ENCODE measurements around the gene ZBTB20.

The ZBTB20 gene

DNA sequence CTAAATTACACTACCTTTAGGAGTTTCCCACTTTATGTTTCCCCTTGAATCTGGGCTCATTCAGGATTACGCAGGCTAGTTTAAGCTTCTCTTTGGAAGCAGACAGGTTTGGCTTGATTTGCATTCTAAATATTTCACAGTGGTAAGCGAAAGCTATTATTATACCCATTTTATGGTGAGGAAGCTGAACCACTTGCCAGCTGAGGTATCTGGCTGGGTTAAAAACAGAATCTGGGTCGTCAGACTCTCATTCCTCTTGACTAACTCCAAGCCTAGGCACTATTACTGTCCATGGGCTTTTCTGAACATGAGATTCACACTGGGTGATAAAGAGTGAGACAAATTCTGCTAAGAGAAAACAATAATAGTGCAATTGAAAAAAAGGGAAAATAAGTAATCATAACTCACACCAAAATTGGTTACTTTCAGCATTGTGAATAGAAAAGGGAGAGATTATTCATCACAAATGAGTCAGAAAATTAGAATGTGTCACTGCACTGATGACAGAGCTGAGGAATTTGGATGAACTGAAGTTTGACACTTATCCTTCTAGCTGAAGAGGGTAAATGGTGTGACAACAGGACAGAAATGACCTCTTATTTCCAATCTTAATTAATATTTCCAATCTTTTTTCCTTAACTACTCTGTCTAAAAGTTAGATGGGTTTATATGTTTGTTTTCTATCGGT is 642.0 kb downstream of the ZBTB20 start:
- no peak for DNase-seq

DNA sequence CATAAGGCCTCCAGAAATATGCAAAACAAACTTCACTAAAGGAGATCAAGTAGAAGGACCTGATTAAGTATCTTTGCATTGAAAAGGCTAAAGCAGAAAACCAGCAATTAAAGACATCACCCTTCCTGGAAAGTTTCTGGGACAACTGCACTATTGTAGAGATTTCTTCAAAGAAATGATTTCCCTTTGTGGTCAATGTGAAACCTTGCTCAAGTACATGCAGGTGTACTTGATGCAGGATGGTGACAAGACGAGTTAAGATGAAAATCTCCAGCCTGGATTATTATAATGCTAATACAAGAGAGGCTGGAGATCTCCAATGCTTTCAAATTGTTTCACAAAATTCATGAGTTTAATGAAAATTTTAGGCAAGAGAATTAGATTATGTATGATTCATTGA is 644.9 kb downstream of the ZBTB20 start:
- no peak for DNase-seq

DNA sequence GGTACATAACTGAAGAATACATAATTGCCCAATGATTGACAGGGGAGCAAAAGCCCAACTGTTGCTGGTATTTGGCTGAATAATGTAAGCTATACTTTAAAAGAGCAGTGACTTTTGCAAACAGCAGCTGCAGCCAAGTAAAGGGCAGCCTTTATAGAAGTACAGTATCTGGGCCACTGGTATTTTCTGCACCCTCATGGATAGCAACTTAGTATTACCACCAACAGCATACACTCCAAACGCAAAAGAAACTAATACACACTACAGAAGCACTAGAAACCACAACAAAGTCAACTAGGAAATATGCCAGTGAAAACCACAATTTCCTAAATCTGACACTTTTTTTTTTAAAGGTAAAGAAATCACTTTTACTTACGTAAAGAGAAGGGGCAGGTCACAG is 647.1 kb downstream of the ZBTB20 start:
- no peak for DNase-seq

DNA sequence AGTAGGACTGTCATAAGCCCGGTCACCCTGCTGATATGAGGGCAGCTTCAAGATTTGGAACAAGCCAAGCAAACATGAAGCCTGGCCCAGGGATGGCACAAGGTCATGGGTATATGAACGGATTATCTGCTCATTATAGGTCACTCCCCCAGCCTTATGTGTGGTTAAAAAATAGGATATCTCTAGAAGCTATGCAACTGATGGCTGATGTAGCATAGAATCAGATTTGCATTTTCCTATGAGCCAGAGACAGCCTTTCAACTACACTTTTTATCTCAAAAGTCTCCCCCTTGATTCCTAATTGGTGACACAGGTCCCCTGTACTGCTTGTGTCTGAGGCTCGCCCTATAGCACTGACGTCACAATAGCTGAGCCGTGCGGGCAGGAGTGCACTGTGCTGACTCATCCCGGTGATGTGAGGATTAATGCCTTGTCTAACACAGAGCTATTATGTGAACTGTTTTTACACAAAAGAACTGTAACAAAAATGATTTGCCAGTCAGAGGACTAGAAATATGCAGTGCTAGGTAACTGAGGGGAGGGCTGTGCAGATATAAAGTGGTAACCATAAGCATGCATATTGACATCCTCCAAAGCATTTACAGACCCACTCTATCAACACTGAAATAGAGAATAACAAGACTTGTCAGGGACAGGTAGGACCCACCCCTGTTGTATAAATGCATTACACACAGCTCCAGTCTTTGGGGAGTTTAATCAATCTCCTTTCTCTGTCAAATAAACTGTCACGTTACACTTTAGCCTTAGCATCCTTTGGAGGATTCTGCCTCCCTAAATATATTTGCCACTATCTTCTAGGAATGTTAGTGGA is 648.3 kb downstream of the ZBTB20 start:
- DNase-seq = no peak

DNA sequence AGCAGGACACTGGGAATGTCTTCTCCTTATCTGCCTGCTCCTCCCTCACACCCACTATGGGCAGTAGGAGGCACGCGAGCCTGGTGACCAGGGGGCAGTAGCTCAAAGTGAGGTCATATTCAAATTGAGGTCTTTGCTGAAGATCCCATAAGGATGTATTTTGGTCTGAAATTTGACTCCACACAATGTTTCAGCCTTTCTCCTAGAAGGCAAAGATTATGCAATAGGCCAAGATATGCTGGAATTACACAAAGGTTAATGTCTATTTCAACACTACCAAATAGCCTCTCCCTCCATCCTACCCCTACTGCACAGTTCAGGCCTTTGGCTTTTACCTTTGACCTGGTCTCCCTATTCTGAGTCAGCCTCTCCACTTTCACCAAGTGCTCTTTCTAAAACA is 650.2 kb downstream of the ZBTB20 start:
- no peak for DNase-seq

DNA sequence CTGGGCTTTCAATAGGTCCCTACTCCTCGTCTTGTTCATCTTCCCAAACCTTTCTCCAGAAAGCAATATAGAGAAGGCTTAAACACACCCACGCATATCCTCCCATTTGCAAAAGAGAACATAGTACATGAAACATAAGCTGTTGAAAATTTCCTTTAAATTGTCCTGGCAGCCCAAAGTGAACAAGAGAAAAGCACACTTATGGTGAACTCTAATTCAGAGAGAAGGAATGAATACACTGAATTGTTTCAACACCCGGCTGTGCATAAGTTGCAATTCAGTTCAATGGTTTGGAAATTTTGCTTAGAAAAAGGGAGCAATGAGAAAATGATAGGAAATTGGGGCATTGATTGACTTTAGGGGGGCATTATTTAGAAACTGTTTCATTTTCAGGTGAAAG is 650.6 kb downstream of the ZBTB20 start:
- no peak for DNase-seq

DNA sequence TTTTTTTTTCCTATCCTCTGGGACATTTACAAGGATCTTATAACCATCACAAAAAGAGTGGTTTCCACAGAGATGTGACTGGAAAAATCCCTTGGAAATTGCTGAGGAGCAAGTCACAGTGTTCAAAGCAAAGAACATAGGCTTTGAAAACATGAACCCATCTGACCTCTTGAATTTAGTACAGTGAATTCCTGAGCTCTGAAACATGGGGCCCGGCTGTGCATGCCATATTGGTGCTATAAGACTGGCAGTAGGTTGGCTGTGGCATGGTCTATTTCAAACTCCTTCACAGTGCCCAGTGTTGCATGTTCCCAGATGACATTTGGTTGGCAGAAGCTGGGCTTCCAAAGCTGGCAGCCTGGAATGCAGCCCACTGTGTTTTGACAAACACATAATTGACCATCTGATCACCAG is 651.1 kb downstream of the ZBTB20 start:
- no peak for DNase-seq

DNA sequence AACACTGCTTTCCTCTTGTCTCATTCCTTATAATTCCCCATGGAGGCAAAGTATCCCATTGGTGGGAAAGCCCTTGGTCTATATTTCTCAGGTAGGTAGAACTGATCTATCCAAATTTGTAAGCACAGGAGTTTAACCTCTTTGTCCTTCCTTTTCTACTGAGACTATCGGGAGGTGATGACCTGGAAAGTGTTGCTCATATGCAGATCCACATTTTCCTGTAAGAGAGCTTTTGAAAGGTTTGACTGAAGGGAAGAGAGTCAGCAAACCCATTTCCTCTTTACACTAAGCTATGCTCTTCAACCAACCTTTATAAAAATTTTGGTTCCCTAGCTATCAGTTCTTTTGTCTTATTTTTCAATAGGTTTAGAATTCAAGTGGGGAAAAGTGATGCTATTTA is 652.6 kb downstream of the ZBTB20 start:
- DNase-seq = no peak

DNA sequence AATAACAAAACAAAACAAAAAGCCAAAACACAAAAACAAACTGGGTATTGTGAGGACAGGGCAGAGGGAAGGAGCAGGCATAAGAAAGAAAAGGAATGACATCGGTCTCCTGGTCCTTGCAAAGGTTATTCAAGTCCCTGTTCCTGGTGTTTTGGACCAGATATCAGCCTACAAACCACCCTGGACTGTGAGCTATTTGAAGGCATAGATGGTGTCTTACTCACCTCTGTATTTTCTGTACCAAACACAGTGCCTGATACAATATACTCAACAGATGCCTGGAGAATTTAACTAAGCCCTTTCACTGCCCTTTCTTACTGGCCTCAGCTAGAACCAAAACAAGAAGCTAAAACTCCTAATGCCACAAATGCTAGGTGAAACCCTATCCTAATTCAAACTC is 656.3 kb downstream of the ZBTB20 start:
- DNase-seq = no peak

DNA sequence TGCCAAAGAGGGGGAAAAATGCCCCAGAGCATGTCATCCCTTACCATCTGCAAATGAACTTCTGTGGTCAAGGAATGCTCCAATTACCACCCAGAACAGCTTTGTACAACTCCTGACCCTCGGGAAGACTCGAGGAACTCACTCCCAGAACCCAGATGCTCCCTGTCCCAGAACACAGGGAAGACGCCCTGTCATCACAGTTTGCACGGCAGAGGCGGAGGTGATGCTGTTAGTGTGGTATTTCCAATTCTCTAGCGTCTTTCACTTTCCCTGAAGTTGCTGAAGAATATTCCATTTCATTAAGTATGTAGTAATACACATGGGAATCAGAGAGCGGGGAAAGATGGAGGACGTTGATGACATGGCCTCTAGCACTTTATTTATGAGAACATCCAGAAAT is 659.6 kb downstream of the ZBTB20 start:
- no peak for DNase-seq

DNA sequence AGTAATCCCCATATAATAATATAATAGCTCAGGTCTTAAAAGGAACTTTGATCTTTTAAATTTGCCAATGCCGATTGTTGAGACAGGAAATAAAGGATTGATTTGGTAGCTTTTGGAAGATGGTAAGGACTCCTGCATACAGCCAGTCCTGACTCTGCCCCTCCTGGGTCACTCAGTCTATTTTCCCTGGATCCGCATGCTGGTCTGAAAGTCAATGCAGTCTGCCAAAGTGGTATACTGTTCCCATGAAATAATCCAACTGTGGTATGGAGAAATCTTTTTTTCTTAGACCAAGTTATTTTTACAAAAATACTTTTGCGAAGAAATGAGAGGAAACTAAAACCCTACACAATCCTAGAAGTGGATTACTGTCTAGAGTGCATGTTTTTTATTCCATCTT is 662.2 kb downstream of the ZBTB20 start:
- no peak for DNase-seq

DNA sequence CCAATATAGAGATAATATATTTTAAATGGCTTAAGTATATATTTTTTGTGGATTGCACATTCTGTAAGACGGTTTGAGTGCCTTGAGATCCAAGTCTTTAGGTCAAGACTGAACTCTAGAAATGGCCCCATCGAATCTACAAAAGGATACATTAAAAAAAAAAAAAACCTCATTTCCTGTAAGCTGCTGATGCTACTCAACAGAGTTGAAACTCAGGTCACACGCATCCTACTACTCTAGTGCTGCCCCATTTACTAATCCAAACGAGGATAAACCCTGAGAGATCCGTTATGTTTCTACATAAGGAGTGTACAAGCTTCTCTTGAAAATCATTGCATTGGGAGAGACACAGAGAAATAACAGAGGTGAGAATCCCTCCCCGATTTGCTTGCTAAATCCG is 666.0 kb downstream of the ZBTB20 start:
- DNase-seq = no peak

DNA sequence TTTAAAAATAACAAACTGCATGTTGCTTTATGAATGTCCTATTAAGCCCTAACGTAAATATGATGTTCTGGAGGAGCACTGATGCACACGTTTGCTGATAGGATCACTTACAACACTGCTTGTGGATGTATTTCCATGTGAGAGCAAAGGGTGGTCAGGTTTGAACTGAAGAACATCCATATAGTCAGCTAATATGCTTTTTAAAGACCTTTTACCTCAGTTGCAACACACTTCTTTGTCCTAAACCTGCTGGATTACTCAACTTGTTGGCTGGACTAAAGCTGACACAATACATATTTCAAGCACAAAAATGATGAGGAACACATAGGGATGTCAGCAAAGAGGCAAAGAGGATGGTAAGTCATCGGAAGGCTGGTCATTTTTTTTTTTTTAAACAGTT is 666.6 kb downstream of the ZBTB20 start:
- DNase-seq = no peak

DNA sequence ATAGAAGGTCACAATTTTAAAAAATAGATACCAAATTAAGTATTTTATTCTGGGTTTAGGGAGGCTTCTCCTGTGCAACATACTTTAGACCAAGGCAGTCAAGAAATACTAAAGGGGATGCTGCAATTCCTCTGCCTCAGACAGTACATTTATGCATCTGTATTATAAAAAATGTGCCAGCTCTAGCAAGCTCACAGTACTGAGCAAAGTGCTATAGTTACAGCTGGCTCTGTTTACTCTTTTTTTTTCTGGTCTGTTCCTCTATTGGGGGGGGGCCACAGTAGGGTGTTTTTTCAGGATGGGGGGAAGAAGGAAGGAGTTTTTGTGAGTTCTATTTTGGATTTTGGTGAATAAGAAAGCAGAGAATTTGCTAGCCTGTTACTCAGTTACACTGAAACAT is 668.3 kb downstream of the ZBTB20 start:
- DNase-seq = no peak

DNA sequence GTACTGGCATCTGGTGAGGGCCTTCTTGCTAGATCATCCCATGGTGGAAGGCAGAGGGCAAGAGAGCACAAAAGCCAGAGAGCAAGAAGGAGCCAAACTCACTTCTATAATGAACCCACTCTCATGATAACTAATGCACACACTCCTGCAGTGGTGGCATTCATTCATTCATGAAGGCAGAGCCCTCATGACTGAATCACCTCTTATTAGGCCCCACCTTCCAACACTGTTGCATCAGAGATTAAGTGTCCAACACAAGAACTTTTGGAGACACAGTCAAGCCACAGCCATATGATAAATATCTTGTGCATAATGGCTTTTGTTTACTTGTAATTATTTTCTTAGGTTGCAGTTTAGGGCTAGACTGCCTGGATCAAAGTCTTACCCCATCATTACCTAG is 670.6 kb downstream of the ZBTB20 start:
- no peak for DNase-seq

DNA sequence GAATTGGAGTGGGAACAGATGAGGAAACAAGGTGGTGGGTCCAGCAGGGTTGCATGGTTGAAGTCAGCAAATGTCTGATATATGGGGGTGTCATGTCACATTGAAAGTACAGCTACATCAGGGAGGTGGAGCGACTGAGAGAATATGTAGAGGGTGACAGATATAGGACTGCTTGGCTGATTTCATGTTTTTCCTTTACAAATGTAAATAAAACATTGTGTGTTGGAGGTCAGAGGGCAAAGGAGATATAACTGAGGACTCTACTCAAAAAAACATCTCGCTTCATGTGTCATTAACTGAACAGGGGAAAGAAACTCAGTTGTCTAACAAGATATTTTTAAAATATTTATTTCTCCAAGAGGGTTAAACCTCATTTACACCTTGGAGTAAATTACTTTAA is 675.6 kb downstream of the ZBTB20 start:
- no peak for DNase-seq

DNA sequence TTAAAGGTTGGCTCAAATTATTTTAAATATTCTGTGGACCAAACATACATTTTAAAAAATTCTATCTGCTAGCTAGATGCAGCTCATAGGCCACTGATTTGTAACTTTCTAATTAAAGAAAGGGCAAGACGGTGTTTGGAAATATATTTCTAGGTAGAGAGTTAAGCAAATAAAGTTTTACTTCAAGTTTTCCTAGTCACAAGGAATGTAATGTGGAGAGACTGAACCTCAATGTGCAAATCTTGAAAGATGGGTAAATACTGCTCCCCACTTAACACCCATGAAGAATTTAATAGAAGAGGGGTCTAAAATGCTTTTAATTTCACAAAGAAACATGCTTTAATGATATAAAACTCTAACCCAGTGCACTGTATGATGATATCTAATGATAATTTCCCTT is 678.0 kb downstream of the ZBTB20 start:
- no peak for DNase-seq

DNA sequence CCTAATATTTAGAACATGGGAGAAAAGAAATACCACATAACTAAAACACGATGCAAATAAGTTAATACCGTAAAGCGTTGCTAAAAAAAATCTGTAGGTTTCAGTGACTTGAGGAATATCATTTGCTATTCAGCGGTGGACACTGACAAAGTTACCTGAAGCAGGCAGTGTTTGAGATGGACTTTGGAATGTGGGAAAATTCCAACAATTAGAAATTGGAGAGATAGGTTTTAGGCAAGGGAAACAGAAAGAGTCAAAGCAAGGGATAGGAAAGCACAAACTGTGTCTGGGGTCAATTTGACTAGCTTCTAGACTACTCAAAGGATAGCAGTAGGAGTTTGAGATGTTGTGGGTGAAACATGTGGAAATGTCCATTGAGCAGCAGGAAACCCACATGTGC is 680.3 kb downstream of the ZBTB20 start:
- DNase-seq = no peak

DNA sequence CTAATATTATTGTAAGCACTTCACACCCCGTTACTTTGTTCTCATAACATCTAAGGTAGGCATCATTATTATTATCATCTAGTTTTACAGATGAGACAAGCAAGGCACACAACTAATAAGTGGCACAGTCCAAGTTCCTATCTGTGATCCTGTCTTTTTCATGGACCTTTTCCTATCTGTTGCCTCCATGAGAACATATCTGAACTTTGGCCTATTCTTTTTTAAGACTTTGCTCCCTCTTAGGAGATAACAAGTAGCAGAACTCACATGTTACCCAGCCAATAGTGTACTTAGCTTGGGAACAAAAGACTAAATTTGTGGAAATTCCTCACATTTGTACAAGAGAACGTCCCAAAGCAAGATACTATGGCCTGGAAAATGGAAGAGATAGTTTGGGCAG is 680.8 kb downstream of the ZBTB20 start:
- no peak for DNase-seq

DNA sequence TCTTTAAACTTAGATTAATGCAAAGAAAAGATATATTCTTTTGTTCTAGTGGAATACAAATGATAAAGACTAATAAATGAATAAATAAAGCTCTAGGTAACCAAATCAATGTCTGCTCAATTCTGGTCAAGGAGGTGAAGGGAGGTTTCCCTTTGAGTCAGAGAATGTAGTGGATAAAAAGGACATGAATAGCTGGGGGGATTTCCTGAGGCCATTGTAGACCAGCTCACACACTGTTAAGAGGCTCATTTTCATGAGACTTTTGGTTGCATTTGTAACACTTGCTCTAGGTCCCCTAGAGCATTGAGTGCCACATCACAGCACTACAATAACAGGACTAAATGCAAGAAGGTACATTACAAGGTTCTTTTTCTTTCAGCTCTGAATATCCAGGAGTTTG is 682.5 kb downstream of the ZBTB20 start:
- no peak for DNase-seq

DNA sequence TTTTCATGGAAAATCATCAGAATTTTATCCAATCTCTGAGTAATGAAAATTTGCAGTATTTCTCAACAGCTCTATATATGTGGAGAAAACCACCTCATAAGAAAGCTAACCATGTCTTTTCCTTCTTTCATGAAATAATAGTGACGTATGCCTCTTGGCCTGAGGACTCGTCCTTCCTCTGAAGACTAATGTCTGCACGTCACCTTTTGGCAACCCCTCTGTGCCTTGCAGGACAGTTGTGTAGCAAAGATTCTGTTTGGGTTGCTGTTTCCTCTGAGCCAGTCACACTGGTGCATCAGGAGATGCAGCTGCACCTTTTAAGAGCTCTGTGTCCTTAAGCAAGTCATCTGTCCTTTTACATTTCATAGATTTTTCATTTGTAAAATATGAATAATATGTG is 684.3 kb downstream of the ZBTB20 start:
- DNase-seq = no peak

DNA sequence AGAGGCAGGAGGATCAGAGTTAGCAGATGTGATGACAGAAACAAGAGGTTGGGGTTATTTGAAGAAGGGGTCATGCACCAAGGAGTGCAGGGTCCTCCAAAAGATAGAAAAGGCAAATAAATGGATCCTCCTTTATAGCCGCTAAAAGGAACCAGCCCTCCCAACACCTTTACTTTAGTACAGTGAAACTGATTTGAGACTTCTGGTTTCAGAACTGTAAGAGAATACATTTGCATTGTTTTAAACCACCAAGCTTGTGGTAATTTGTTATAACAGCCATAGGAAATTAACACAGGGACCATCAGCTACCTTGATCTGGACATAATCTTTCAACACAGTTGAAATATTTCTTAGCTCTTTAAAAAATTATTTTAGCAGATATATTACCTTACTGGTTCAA is 686.6 kb downstream of the ZBTB20 start:
- DNase-seq = no peak

DNA sequence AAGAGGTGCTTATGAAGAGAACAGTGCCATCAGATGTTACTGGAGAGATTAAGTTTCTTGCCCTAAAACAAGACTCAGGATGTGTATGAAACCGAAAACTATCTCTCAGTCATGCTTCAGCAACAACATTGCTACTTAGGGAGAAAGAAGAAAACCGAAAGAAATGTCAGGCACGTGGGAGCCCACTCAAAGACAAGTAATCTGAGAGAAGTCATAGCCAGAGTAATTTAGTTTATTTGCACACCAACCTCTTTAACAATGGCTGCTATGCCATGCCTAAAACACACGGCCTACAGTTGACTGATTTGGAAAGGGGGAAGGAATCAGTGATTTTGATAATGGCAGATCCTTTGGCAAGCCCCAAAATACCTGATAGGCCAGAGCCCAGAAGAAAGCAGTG is 690.3 kb downstream of the ZBTB20 start:
- DNase-seq = no peak

DNA sequence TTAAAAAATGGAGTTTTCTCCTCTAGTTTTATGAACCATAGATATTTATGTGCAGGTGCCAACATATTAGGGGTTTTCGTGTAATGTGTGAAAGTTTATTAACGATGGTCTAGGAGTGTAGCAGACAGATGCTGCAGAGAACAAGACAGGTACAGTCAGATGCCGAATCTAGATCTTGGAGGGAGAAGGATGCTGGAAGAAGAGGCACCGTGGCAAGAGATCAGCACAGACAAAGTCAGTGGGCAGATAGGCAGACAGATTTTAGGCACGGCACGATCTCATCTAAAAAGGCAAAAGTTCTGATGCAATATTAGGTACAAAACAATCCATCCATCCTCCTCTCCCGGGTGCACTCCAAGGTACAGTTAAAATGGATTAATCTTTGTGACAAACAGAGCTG is 691.7 kb downstream of the ZBTB20 start:
- DNase-seq = no peak

Data from CD4-positive, alpha-beta T cell treated with Interleukin-15 for 1 hour (primary cell).